Smooth muscle cell (in vitro differentiated cells): ENCODE measurements around the gene RAD1. TPM values are rescaled to one million over a fixed set of nuclear protein-coding genes. Genes with fewer than 3 reads are reported as not detected.
A peak's percentile ranks its signal among the peaks of the same experiment; 100 is the strongest.

Experiments used
- DNase-seq: peaks from one replicate; lab custom pipeline; 2025; ENCODE audit not compliant: unreplicated experiment; lab: John Stamatoyannopoulos, UW
- H2AFZ ChIP-seq: fragments of 200-600 bp; sonication (generic); 2 replicates; pipeline ENCODE4 v1.6.0; 2016; ENCODE audit warnings: antibody characterized with exemption, low read depth, mild to moderate bottlenecking
- H3F3A ChIP-seq: fragments of 200-600 bp; sonication (generic); 2 replicates; pipeline ENCODE4 v1.6.0; 2017; ENCODE audit warnings: antibody characterized with exemption, low read depth
- H3K27ac ChIP-seq: fragments of 200-600 bp; sonication (generic); 2 replicates; pipeline ENCODE4 v1.5.1; 2016; ENCODE audit warnings: low read depth, mild to moderate bottlenecking
- H3K27me3 ChIP-seq: fragments of 200-600 bp; sonication (generic); 2 replicates; pipeline ENCODE4 v1.6.1; 2016; ENCODE audit warnings: low read depth, mild to moderate bottlenecking
- H3K36me3 ChIP-seq: fragments of 200-600 bp; sonication (generic); 2 replicates; pipeline ENCODE4 v1.5.1; 2016; ENCODE audit warnings: low read depth
- H3K4me1 ChIP-seq: fragments of 200-600 bp; sonication (generic); 2 replicates; pipeline ENCODE4 v1.5.1; 2016; ENCODE audit warnings: low read depth
- H3K4me2 ChIP-seq: fragments of 200-600 bp; sonication (generic); 2 replicates; pipeline ENCODE4 v1.6.0; 2016; ENCODE audit warnings: mild to moderate bottlenecking
- H3K4me3 ChIP-seq: fragments of 200-600 bp; sonication (generic); 2 replicates; pipeline ENCODE4 v1.5.1; 2016; ENCODE audit warnings: mild to moderate bottlenecking
- H3K79me2 ChIP-seq: fragments of 200-600 bp; sonication (generic); 2 replicates; pipeline ENCODE4 v1.6.0; 2016; ENCODE audit warnings: low read depth, mild to moderate bottlenecking
- H3K9ac ChIP-seq: fragments of 200-600 bp; sonication (generic); 2 replicates; pipeline ENCODE4 v1.6.0; 2016; ENCODE audit warnings: low read depth
- H3K9me3 ChIP-seq: fragments of 200-600 bp; sonication (generic); replicated peaks from 2 replicates; pipeline ENCODE4 v1.5.1; 2016; ENCODE audit warnings: low read depth
- H4K20me1 ChIP-seq: fragments of 200-600 bp; sonication (generic); 2 replicates; pipeline ENCODE4 v1.6.0; 2016; ENCODE audit warnings: low read depth
- WGBS: methylation state at CpG from one replicate; pipeline ENCODE4 v1.1.7; 2016; ENCODE audit warnings: low lambda C conversion rate; 5-methylcytosine and 5-hydroxymethylcytosine counted together
- polyA plus RNA-seq: library from polyadenylated mRNA; unstranded; fragments of >200 nt; fragmentation: Nextera tagmentation; extraction: Ambion mirVana; gene quantifications from 2 replicates; pipeline ENCODE4 v1.2.1, GENCODE V29; 2016
- total RNA-seq: library from RNA; depleted of rRNA; stranded (reverse); fragments of >200 nt; gene quantifications from 2 replicates; pipeline ENCODE4 v1.2.3, GENCODE V29; 2014
- TF ChIP-seq, protein P1 (sequence below): fragments of 200-600 bp; sonication (generic); IDR thresholded peaks from 2 replicates; pipeline ENCODE4 v1.5.1; 2017; ENCODE audit warnings: borderline replicate concordance, mild to moderate bottlenecking, antibody characterized with exemption; ENCODE audit not compliant: insufficient read depth, poor library complexity, severe bottlenecking

RAD1 gene
- total and polyA plus RNA-seq, 2 experiments from 2014 or later, result 14.5 to 26.4 TPM

DNA sequence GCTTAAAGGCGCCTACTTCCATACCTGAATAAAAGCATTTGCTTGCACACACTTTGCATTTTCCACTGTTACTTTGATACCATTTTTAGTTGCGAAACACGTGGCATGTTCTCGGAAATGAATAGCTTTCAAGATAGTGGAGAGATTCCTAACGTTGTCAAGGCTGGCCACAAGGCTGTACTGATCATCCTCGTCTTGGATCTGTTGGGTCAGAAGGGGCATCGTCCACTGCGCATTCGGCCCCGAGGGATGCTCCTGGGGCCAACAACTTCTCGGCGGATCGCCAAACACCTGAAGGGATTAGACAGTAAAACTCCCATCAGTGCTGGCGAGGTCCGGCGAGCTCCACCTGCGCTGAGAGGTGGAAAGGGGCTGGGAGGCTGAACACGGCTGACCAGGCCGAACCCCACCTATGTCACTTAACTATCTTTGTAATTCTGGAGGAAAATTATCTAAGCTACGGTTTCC lies 599 bp downstream of the RAD1 start:
- no peak for DNase-seq
- Histone ChIP-seq H3K9ac (peak overlapping the region; percentile 85), H3K9me3 (no peaks in the 10 kb centered on the region), H3K27me3 (no peaks in the 10 kb centered on the region), H3K36me3 (peaks cover 14% of the 10 kb centered on the region), H3K4me3 (peak overlapping the region; percentile 98), H4K20me1 (no peaks in the 10 kb centered on the region), H3K79me2 (peaks cover 65% of the 10 kb centered on the region), H2AFZ (peak overlapping the region; percentile 28), H3K4me1 (peaks cover 21% of the 10 kb centered on the region), H3K4me2 (peak overlapping the region; percentile 98), H3K27ac (peak overlapping the region; percentile 78), H3F3A (no peaks in the 10 kb centered on the region)
- 2% methylated on average over 20 of the region's 20 CpGs for WGBS
- TF ChIP-seq, protein P1, sequence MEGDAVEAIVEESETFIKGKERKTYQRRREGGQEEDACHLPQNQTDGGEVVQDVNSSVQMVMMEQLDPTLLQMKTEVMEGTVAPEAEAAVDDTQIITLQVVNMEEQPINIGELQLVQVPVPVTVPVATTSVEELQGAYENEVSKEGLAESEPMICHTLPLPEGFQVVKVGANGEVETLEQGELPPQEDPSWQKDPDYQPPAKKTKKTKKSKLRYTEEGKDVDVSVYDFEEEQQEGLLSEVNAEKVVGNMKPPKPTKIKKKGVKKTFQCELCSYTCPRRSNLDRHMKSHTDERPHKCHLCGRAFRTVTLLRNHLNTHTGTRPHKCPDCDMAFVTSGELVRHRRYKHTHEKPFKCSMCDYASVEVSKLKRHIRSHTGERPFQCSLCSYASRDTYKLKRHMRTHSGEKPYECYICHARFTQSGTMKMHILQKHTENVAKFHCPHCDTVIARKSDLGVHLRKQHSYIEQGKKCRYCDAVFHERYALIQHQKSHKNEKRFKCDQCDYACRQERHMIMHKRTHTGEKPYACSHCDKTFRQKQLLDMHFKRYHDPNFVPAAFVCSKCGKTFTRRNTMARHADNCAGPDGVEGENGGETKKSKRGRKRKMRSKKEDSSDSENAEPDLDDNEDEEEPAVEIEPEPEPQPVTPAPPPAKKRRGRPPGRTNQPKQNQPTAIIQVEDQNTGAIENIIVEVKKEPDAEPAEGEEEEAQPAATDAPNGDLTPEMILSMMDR, result no peak

DNA sequence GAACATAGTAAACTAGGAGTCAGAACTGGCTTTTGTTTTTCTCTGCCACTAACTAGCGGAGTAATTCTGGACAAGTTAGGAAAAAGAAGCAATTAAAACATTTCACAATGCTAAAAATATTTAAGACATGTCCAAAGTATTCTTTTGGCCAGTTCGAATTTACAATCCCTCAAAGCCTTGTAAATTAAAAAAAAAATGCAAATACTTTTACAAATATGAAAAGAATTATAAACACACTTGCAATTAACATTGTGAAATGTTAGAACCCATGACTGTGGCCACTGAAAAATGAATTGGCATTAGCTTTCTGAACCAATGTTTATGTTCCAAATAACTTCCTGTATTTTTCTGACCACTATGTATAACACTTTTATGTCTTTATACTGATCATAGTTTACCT lies 2.2 kb downstream of the RAD1 start:
- Histone ChIP-seq H3K4me3 (no peak overlapping the region), H3F3A (no peaks in the 10 kb centered on the region), H3K9ac (no peak overlapping the region), H3K36me3 (peaks cover 25% of the 10 kb centered on the region), H3K4me1 (peaks cover 21% of the 10 kb centered on the region), H3K27me3 (no peaks in the 10 kb centered on the region), H3K9me3 (no peaks in the 10 kb centered on the region), H3K4me2 (peak overlapping the region; percentile 98), H3K79me2 (peaks cover 49% of the 10 kb centered on the region), H4K20me1 (no peaks in the 10 kb centered on the region), H3K27ac (no peak overlapping the region), H2AFZ (no peak overlapping the region)
- TF ChIP-seq, protein P1, result no peak
- DNase-seq, result no peak
- WGBS, result 90% methylated on average over 2 of the region's 2 CpGs

DNA sequence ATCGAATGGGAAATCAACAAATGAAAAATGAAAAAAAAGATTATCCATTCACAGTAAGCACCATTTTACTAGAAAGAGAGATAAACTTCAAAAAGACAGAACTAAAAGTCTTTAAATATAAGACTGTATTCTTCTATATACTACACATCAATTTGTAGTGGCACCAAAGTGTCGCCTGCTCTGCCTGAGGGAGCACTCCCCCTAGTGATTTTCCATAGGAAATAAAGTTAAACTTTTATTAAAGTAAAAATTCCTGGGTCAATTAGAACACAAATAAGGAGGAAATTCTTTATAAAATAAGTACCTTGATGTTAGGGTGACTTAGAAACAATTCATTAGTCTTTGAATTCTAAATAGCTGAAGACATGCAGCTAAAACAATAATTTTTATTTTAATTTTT lies 9.7 kb downstream of the RAD1 start:
- Histone ChIP-seq H3K4me3 (no peak overlapping the region), H4K20me1 (no peaks in the 10 kb centered on the region), H3K27me3 (no peaks in the 10 kb centered on the region), H3K9ac (no peak overlapping the region), H2AFZ (no peak overlapping the region), H3K27ac (no peak overlapping the region), H3K9me3 (no peaks in the 10 kb centered on the region), H3F3A (no peaks in the 10 kb centered on the region), H3K4me1 (no peaks in the 10 kb centered on the region), H3K36me3 (peaks cover 11% of the 10 kb centered on the region), H3K4me2 (no peak overlapping the region), H3K79me2 (no peaks in the 10 kb centered on the region)
- DNase-seq, result no peak
- 89% methylated on average over 2 of the region's 2 CpGs for WGBS
- TF ChIP-seq, protein P1, result peak; percentile 33

DNA sequence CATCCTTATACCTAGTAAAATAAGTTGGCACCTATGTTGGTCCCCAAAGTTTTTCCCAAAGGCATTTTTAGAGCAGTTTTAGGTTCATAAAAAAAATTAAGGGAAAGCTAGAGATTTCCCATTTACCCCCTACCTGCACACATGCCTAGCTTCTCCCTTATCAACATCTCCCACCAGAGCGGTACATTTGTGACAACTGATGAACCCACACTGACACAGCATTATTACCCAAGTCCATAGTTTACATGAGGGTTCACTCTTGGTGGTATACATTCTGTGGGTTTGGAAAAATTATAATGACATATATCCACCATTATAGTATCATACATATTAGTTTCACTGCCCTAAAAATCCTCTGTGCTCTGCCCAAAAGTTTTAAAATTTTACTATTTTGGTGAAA lies 12.0 kb downstream of the RAD1 start:
- TF ChIP-seq, protein P1, result no peak
- H3K9ac ChIP-seq, result no peak overlapping the region
- H3K9me3 ChIP-seq, result no peaks in the 10 kb centered on the region
- H3K4me2 ChIP-seq, result no peak overlapping the region
- no peaks in the 10 kb centered on the region for H3K79me2 ChIP-seq
- no peaks in the 10 kb centered on the region for H4K20me1 ChIP-seq
- H3K4me1 ChIP-seq, result no peaks in the 10 kb centered on the region
- DNase-seq, result no peak
- H2AFZ ChIP-seq, result no peak overlapping the region
- H3K27me3 ChIP-seq, result no peaks in the 10 kb centered on the region
- H3K36me3 ChIP-seq, result no peaks in the 10 kb centered on the region
- 96% methylated on average over 1 of the region's 1 CpG for WGBS
- no peak overlapping the region for H3K27ac ChIP-seq
- no peak overlapping the region for H3K4me3 ChIP-seq
- no peaks in the 10 kb centered on the region for H3F3A ChIP-seq
